Cardiac septum (tissue), 1 donor: ENCODE measurements around the gene TDRKH. TPM values are rescaled to one million over a fixed set of nuclear protein-coding genes. Genes with fewer than 3 reads are reported as not detected.
"Not testable (repeated sequence)": the region's sequence is repeated elsewhere in the genome, so short reads cannot be mapped to it uniquely, and the experiment has no call there.

Source experiments
- DNase-seq: peaks from one replicate; pipeline ENCODE4 v3.0.0-alpha.2; 2020; ENCODE audit warnings: low spot score
- intact Hi-C: fragments of 100-400 bp; cut with DNase I; formaldehyde crosslinking; loops from one replicate; pipeline ENCODE4 v1.14.0; 2022
- total RNA-seq: library from RNA; stranded (reverse); fragmentation: NEBNext Ultra II Directional; extraction: Animal tissue kit (Norgen Biotek cat#: 25700); gene quantifications from one replicate; pipeline ENCODE4 v1.2.1, GENCODE V29; 2021
- donor health status: DM: no; HTN: no; CAD: no.

The TDRKH gene
- total RNA-seq, 1 donor from 2014 or later = 6.0 TPM

- intact Hi-C loops = no loop called here
- no peak for DNase-seq
Measured at GRCh38 chr1:151775894-151776664, 14.2 kb downstream of the TDRKH start.

GRCh38 chr1:151774256-151774922 is 15.9 kb downstream of the TDRKH start:
- DNase-seq = no peak
- intact Hi-C loops = no loop called here

GRCh38 chr1:151773702-151774101 is 16.6 kb downstream of the TDRKH start:
- no peak for DNase-seq
- intact Hi-C loops = no loop called here

GRCh38 chr1:151769270-151769669 is 21.0 kb downstream of the TDRKH start:
- intact Hi-C loops, DNase-seq: not testable (repeated sequence)

- DNase-seq, intact Hi-C loops: not testable (repeated sequence)
Measured at GRCh38 chr1:151768351-151769066, 21.8 kb downstream of the TDRKH start.

GRCh38 chr1:151763990-151764389 is 26.3 kb downstream of the TDRKH start:
- intact Hi-C loops = loop anchor here (5.0 kb wide), 1 partner anchor 68 kb away; the partner anchor contains the start of gene RORC
- no peak for DNase-seq

GRCh38 chr1:151762941-151763921 is 27.1 kb downstream of the TDRKH start, which contains the start of gene MRPL9:
Gene MRPL9, minus strand, starts transcription at chr1:151763496. Its CDS starts 17 bp downstream, at chr1:151763479.
- intact Hi-C loops = loop anchor here (5.0 kb wide), 1 partner anchor 69 kb away; the partner anchor contains the start of gene RORC
- peak; percentile 92 for DNase-seq

GRCh38 chr1:151760597-151761385 is 29.5 kb downstream of the TDRKH start:
- intact Hi-C loops = loop anchor here (5.0 kb wide), 1 partner anchor 72 kb away; the partner anchor contains the start of gene RORC
- no peak for DNase-seq

GRCh38 chr1:151759241-151759640 is 31.1 kb downstream of the TDRKH start:
- no peak for DNase-seq
- intact Hi-C loops = no loop called here

- no peak for DNase-seq
- intact Hi-C loops = no loop called here
Measured at GRCh38 chr1:151756291-151756690, 34.0 kb downstream of the TDRKH start.

GRCh38 chr1:151741516-151741915 is 48.8 kb downstream of the TDRKH start:
- peak; percentile 46 for DNase-seq
- intact Hi-C loops = no loop called here

GRCh38 chr1:151739590-151740355 is 50.5 kb downstream of the TDRKH start:
- peak; percentile 53 for DNase-seq
- intact Hi-C loops = loop anchor here (5.0 to 10.0 kb wide), 2 partner anchors 95 to 297 kb away; partner anchors contain the start of genes C2CD4D and RORC

GRCh38 chr1:151737479-151737878 is 52.8 kb downstream of the TDRKH start:
- DNase-seq = peak; percentile 24
- intact Hi-C loops = loop anchor here (5.0 to 10.0 kb wide), 2 partner anchors 97 to 295 kb away; partner anchors contain the start of genes C2CD4D and RORC

- DNase-seq = no peak
- intact Hi-C loops = loop anchor here (5.0 to 10.0 kb wide), 2 partner anchors 98 to 295 kb away; partner anchors contain the start of genes C2CD4D and RORC
Measured at GRCh38 chr1:151737026-151737425, 53.3 kb downstream of the TDRKH start.

- DNase-seq = peak; percentile 31
- intact Hi-C loops = loop anchor here (2.0 to 10.0 kb wide), 2 partner anchors 101 to 139 kb away; partner anchors contain the start of genes C2CD4D and RORC
Measured at GRCh38 chr1:151733995-151734394, 56.3 kb downstream of the TDRKH start.

GRCh38 chr1:151733126-151733525 is 57.2 kb downstream of the TDRKH start:
- intact Hi-C loops = loop anchor here (10.0 kb wide), 1 partner anchor 102 kb away; the partner anchor contains the start of genes C2CD4D and RORC
- peak; percentile 29 for DNase-seq

GRCh38 chr1:151729966-151730291 is 60.4 kb downstream of the TDRKH start:
- intact Hi-C loops = loop anchor here (5.0 to 10.0 kb wide), 2 partner anchors 105 to 118 kb away; partner anchors contain the start of genes C2CD4D, RORC and SNX27
- DNase-seq = no peak
